HG02642 (cell line): ENCODE results near the gene FSTL3.
"Not testable (repeated sequence)": the region's sequence is repeated elsewhere in the genome, so short reads cannot be mapped to it uniquely, and the experiment has no call there.

ENCODE experiments used
- ATAC-seq: cut with Tn5 transposase; IDR thresholded peaks from one replicate; pipeline ENCODE4 v1.9.1; 2021; ENCODE audit warnings: mild to moderate bottlenecking; ENCODE audit not compliant: unreplicated experiment, poor library complexity

The FSTL3 gene

GRCh38 chr19:660793-661426, 15.3 kb upstream of the FSTL3 start:
- ATAC-seq: no peak

- ATAC-seq: peak; percentile 25
These were observed 14.6 kb upstream of the FSTL3 start for GRCh38 chr19:661427-662196.

DNA sequence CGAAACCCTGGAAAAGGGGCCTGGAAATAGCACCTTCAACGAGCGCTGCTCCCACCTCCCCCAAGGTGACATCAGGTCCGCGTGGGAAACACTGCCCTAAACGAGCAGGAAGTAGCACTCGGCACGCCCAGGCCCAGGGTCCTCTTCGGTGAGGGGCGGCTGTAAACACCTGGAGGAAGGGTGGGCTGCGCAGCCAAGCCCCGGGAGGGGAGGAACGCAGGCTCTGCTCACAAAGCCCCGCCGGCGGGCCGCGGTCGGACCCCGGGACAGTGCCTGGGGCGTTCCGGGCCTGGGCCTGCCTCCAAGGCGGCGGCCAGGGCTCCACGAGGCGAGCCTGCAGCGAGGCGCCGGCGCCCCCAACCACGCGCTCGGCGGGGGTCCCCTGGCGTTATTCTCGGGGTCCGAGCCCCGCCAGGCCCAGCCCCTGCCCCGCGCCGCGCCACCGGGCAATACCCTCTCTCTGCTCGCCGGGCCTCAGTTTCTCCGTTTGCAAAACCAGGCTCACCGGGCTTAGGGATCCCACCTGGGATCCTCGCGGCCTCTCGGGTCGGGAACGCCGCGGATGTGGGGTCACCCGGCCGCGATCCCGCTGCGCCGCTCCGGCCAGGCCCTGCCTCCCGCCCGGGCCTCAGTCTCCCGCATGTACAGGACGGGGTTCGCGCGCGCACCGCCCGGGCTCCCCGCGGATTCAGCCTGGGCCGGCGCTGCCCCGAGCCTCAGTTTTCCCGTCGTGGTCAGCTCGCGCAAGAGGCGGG, 13.8 kb upstream of the FSTL3 start:
- peak; percentile 15 for ATAC-seq

- ATAC-seq: peak; percentile 70
These were observed 13.1 kb upstream of the FSTL3 start, which contains the start of gene RNF126 for GRCh38 chr19:662962-663681. RNF126 (minus strand) TSS chr19:663214; CDS start chr19:663121, 93 bp downstream.

DNA sequence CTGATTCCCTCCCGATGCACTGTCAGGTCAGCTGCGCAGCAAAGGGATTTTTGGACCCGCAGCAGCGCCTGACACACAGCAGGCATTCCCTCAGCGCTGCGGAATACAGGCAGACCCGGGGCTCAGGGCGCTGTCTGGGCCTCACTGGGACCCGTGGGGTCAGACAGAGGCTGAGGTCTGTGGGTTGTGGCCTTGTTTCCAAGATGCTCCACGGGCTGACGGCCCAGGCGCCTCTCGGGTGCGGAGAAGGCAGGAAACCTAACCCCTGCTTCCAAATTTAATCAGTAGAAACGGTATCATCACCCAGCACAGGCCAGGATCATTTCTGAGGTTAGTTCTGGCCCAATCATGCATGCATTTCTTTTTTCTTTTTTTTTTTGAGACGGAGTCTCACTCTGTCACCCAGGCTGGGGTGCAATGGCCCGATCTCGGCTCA, 12.5 kb upstream of the FSTL3 start:
- ATAC-seq: no peak

DNA sequence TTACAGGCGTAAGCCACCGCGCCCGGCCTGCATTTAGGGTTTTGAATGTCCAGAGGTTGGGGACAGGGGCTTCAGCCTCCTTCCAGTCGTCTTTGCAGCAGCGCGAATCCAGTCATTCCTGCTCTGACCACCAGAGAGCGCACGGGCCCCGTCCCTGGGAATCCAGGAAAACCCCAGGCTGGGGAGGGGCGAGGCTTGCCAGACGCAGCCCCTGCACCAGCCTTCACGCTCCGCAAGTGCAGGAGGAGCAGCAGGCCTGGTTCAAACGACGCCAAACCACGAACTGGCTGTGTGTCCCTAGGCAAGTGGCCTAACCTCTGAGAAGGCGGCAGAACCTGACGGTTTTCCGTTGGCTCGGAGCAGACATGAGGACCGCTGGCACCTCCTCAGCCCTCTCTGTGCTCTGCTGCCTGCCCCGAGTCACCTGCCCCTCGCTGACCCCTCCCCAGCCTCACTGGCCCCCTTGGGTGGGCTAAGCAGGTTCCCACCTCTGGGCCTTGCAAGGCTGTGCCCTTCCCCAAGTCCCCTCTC, 11.2 kb upstream of the FSTL3 start:
- no peak for ATAC-seq

DNA sequence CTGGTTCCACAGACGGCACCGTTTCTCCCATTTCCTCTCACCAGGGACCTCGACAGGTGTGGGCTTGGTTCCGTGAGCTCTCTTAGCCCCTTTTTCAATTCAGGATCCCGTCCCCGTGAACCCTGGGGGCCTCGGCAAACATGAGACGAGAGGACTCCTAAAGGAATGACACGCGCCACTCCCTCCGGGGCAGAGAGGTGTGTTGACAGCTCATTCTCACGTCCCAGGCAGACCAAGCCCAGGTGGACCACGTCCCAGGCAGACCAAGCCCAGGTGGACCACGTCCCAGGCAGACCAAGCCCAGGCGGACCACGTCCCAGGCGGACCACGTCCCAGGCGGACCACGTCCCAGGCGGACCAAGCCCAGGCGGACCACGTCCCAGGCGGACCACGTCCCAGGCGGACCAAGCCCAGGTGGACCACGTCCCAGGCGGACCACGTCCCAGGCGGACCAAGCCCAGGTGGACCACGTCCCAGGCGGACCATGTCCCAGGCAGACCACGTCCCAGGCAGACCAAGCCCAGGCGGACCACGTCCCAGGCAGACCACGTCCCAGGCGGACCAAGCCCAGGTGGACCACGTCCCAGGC, 9.1 kb upstream of the FSTL3 start:
- not testable (repeated sequence) for ATAC-seq

DNA sequence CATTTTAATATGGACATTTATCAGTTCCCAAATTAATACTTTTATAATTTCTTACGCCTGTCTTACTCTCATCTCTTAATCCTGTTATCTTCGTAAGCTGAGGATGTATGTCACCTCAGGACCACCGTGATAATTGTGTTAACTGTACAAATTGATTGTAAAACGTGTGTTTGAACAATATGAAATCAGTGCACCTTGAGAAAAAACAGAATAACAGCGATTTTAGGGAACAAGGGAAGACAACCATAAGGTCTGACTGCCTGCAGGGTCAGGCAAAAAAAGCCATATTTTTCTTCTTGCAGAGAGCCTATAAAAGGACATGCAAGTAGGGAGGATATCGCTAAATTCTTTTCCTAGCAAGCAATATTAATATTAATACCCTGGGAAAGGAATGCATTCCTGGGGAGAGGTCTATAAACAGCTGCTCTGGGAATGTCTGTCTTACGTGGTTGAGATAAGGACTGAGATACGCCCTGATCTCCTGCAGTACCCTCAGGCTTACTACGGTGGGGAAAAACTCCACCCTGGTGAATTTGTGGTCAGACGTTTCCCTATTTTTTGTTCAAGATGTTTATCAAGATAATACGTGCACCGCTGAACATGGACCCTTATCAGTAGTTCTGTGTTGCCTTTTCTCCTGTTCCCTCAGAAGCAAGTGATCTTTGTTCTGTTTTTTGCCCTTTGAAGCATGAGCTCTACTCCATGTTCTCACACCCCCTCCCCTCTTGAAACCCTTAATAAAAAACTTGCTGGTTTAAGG, 7.3 kb upstream of the FSTL3 start:
- not testable (repeated sequence) for ATAC-seq

DNA sequence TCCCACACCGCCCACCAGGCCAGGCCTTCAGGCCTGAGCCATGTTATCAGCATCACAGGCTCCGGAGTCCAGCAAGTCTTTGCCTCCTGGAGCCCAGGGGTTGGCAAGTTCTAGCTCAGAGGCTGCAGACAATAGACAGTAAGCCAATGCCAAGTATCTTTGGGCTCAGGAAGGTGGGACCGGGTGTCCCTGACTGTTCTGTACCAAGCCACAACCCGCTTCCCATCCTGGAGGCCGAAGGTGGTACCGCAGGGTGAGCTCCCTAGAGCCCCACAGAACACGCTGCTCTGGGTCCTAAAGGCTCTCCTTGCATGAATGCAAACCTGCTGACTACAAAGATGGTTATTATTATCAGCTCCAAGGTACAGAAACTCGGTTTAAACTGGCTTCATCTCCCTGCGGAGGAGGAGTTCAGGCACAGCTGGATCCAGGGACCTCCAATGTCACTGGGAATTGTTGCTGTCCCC, 5.5 kb upstream of the FSTL3 start:
- ATAC-seq: no peak

DNA sequence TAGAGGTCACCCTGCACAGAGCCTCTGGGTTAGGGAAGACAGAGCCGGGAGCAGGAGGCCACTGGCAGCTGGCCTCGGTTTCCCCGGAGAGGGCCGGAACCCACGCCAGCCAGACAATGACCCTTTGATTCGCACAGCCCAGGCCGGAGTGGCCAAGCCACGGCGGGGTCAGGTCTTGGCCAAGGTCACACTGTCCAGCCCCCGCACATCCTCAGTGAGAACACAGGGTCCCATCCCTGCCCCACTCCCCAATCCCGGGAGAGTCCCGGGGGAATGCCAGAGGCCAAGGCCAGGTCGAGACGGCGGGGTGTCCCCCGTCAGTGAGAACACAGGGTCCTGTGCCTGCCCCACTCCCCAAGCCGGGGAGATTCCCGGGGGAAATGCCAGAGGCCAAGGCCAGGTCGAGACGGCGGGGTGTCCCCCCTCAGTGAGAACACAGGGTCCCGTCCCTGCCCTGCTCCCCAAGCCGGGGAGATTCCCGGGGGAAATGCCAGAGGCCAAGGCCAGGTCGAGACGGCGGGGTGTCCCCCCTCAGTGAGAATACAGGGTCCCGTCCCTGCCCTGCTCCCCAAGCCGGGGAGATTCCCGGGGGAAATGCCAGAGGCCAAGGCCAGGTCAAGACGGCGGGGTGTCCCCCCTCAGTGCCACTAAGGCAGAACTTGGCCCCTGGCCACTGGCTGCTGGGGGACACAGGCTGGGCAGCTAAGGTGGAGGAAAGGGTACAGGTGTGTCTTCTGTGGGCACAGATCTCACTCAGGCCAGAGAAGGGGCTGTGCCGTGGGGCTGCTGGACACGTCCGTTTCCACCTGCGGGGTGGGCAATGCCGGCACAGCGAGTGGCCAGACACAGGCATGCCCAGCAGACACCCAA, 1.7 kb upstream of the FSTL3 start:
- ATAC-seq: no peak

DNA sequence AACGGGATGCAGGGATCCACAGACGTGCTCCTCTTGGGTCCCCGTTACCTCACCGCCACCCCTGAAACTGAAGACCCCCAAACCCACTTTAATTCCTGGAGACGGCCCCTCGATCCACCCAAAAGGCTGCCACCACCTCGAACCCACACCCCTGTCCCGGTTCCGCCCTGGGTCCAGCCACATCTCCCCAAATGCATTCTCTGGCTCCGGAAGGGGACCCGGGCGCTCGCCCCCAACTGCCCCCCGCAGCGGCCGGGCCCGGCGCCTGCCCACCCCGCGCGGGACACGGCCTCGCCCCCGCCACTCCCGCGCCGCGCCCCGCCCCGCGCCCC, 219 bp upstream of the FSTL3 start:
- ATAC-seq: no peak

DNA sequence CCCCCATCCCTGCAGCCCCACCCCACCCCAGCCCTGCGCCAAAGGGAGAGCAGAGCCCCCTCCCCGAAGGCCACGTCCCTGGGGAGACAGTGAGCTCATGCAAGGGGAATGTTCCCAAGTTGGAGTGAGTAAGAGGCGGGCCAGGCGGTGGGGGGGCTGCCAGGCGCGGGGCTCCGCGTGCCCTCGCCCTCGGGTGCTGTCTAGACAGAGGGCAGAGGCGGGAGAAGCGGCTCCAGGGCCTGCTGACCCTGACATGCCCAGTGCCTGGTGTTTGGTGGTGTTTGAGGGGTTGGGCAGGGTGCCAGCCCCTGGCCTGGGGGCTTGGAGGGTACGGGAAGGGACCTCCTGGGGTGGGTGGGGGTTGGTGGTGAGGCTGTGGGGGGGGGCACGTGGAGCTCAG, 1.0 kb downstream of the FSTL3 start:
- ATAC-seq: no peak

DNA sequence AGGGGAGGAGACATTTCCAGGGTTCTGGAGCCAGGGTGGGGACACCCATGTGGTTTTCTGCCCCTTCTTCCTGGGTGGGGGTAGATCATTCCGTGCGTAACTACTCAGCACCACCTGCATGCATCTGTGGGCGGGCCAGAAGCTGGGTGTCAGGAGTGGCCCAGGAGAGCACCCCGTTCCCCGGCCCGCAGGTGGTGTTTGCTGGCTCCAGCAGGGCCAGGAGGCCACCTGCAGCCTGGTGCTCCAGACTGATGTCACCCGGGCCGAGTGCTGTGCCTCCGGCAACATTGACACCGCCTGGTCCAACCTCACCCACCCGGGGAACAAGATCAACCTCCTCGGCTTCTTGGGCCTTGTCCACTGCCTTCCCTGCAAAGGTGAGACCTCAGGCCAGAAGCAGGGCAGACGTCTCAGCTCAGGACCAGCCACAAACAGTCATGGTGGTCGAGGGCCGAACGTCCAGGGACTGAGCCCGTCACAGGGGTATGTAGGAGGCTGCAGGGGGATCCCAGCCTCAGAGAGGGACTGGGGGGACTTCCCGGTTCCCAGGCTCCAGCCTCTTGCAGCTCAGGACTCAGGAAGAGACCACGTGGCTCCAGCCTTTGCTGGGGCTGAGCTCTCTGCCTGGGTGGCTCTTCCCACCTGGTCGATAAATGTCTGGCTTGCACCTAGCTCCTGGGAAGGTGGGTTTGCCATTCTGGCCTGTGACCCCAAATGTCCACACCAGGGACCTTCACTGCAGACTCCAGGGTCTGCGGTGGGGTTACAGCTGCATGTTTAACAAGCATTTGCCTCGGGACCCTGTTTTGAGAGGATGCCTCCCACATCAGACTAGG, 1.6 kb downstream of the FSTL3 start:
- no peak for ATAC-seq

DNA sequence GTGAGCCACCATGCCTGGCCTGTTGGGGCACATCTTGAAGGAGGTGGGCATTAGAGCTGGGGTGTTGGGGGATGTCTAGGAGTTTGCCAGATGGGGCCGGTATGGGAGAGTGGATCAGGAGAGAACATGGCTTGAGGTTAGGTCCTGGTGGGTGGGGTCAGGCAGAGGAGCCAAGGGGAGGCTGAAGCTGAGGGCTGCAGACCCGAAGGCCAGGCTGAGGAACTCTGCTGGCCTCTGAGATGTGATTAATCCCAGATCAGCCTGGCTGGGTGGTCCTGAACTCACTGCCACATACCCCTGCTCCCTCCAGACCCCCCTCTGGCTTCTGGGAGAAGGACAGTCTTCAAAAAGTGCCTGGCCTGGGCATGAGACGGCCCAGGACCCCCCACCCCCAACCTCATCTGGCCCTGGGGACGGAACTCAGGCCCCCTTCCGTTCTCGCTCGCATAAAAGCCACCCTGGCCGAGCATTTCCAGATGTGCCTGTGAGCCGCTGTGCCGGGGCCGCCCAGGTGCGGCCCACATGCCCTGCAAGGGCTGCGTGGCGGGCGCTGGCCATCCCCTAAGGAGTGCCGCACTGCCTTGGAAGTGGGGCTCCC, 2.7 kb downstream of the FSTL3 start:
- no peak for ATAC-seq

DNA sequence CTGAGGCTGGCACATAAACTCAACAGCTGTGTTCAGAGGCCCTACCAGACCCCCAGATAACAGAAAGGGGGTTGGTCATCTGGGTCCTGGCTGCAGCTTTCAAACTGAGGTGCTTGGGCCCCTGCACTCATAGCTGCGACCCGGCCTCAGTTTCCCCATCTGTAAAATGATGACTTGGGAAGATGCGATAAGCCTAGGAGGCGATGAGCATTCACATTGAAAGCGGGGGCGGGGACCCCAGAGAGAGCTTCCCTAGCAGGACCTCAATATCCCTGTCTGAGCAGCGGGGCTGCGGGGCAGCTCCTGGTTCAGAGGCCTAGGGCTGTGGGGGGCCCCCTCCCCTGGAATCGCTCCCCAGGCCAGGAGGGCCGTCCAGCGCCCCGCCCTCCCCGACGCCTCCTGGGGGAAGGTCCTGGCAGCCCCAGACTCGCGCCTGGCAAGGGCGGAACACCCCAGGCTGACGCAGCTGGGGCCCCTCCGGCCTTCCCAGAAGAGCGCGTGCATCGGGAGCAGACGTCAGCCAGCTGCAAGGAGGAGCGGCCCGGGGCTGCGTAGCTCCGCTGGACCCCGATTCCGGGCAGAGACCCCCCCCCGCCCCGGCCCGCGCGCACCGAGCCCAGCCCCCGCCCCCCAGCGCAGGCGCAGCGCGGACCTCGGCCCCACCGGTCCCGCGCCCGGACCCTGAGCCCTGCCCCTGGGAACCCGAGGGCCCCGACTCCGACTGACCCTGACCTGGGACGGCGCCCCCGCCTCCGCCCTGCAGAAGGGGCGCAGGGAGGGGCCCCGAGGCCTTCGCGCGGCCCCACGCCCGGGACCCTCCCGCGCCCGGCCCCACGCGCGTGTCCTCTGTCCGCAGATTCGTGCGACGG, 3.5 kb downstream of the FSTL3 start:
- peak; percentile 20 for ATAC-seq
